HL-60 (cell line): Measurements from ENCODE around the gene KCNJ11.

Experiments used
- CTCF ChIP-seq: IDR thresholded peaks from one replicate; pipeline ENCODE4 v1.5.1; 2011; ENCODE audit warnings: low read length, control low read depth, inconsistent platforms; ENCODE audit not compliant: insufficient read depth
- REST ChIP-seq: IDR thresholded peaks from 2 replicates; pipeline ENCODE4 v1.6.1; 2012; ENCODE audit warnings: low read depth; ENCODE audit not compliant: insufficient replicate concordance

DNA sequence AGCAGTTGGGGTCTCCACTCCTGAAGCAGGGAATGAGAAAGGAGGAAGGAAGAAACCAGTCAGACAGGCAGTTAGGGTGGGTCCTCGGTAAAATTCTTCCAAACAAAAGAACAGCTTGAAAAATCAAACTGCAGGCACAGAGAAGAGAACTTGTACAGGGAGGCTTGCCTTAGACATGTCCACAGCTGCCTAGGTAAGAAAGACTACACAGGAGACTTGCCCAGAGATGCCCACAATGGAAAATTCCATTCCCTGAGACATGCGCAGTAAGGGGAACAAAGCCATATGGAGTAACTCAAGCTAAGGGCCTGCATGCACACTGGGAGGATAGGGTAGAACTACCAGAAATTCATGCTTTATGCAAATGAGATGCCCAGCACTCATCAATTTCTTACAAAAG is 9.8 kb downstream of the KCNJ11 start:
- TF ChIP-seq CTCF, result no peak
- no peak for TF ChIP-seq REST
